DND-41 (cell line): ENCODE data around the gene RGS7.

Experiments used
- ATAC-seq: fragments of 200-7000 bp; cut with Tn5 transposase; 3 replicates; pipeline ENCODE4 v1.9.1; 2021; ENCODE audit warnings: low read depth; ENCODE audit not compliant: insufficient read depth
- DNase-seq: peaks from one replicate; pipeline ENCODE4 v3.0.0-alpha.2; 2020
- H2AFZ ChIP-seq: 2 replicates; pipeline ENCODE4 v1.6.0; 2012; ENCODE audit warnings: low read depth, low read length
- H3K27ac ChIP-seq: 2 replicates; pipeline ENCODE4 v1.5.1; 2012; ENCODE audit warnings: low read length, inconsistent platforms
- H3K27me3 ChIP-seq: fragments of 200-600 bp; sonication (generic); 2 replicates; pipeline ENCODE4 v1.6.0; 2012; ENCODE audit warnings: low read length, mild to moderate bottlenecking, inconsistent platforms; ENCODE audit not compliant: insufficient read depth, poor library complexity
- H3K36me3 ChIP-seq: 2 replicates; pipeline ENCODE4 v1.5.1; 2012; ENCODE audit warnings: low read length, inconsistent platforms; ENCODE audit not compliant: insufficient read depth
- H3K4me1 ChIP-seq: 2 replicates; pipeline ENCODE4 v1.5.1; 2012; ENCODE audit warnings: mild to moderate bottlenecking, low read length; ENCODE audit not compliant: insufficient read depth
- H3K4me2 ChIP-seq: 2 replicates; pipeline ENCODE4 v1.6.0; 2012; ENCODE audit warnings: mild to moderate bottlenecking, moderate library complexity, low read length, inconsistent platforms; ENCODE audit not compliant: insufficient read depth
- H3K4me3 ChIP-seq, 2 experiments: fragments of 200-600 bp in 1 of 2; shearing (Covaris generic) in 1 of 2; 2 replicates each; pipeline ENCODE4 v1.5.1; 2012 to 2016; ENCODE audit warnings: inconsistent platforms in 2 of 2, low read length in 2 of 2, mild to moderate bottlenecking in 2 of 2, low read depth in 1 of 2, moderate library complexity in 1 of 2
- H3K79me2 ChIP-seq: 2 replicates; pipeline ENCODE4 v1.6.0; 2012; ENCODE audit warnings: low read length, inconsistent platforms; ENCODE audit not compliant: insufficient read depth
- H3K9ac ChIP-seq: 2 replicates; pipeline ENCODE4 v1.6.0; 2012; ENCODE audit warnings: low read depth, mild to moderate bottlenecking, inconsistent platforms, low read length, moderate library complexity
- H3K9me3 ChIP-seq: 2 replicates; pipeline ENCODE4 v1.5.1; 2012; ENCODE audit warnings: low read length, moderate library complexity, mild to moderate bottlenecking, inconsistent platforms; ENCODE audit not compliant: insufficient read depth, severe bottlenecking
- H4K20me1 ChIP-seq: 2 replicates; pipeline ENCODE4 v1.6.0; 2012; ENCODE audit warnings: low read length; ENCODE audit not compliant: insufficient read depth
- CTCF ChIP-seq: IDR thresholded peaks from 2 replicates; pipeline ENCODE4 v1.5.1; 2012; ENCODE audit warnings: borderline replicate concordance, low read length, moderate library complexity, mild to moderate bottlenecking; ENCODE audit not compliant: poor library complexity, severe bottlenecking; ENCODE audit errors: extremely low read depth
- EZH2 ChIP-seq: IDR thresholded peaks from 3 replicates; pipeline ENCODE4 v1.6.1; 2012; ENCODE audit warnings: borderline replicate concordance, low read depth, mild to moderate bottlenecking, moderate library complexity, low read length, inconsistent platforms; ENCODE audit not compliant: severe bottlenecking

RGS7 gene

GRCh38 chr1:241139047-241139446 lies 218.0 kb downstream of the RGS7 start:
- H3K27me3 ChIP-seq = no peaks in the 10 kb centered on the region
- no peak overlapping the region for H3K9ac ChIP-seq
- DNase-seq (no peak), ATAC-seq (no peak)
- H3K4me1 ChIP-seq = no peaks in the 10 kb centered on the region
- no peak overlapping the region for H3K27ac ChIP-seq
- no peak overlapping the region for H3K4me2 ChIP-seq
- no peak overlapping the region for H3K4me3 ChIP-seq
- H3K9me3 ChIP-seq = no peaks in the 10 kb centered on the region
- no peaks in the 10 kb centered on the region for H4K20me1 ChIP-seq
- no peaks in the 10 kb centered on the region for H3K79me2 ChIP-seq
- no peak for TF ChIP-seq EZH2
- no peak for TF ChIP-seq CTCF
- H2AFZ ChIP-seq = no peak overlapping the region
- no peaks in the 10 kb centered on the region for H3K36me3 ChIP-seq

DNA sequence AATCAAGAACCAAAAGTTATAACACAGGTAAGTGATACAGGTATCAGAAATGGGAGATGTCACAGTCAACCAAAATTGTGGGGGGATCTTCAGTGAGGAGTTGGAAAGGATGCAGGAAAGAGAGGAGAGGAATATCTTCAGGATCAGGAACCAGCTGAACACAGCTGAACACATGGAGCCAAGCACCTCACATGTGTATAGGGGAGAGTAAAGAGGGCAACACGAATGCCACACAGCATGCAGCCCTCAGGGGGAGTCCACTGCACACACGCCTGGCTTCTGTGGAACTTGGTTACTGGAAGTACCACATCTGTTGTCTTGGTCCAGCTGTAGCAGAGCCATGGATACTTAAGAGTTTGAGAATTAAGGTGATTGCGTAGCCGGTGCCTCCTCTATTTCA lies 218.8 kb downstream of the RGS7 start:
- Histone ChIP-seq H3K79me2 (no peaks in the 10 kb centered on the region), H3K9me3 (no peaks in the 10 kb centered on the region), H4K20me1 (no peaks in the 10 kb centered on the region), H3K4me2 (no peak overlapping the region), H3K4me3 (no peak overlapping the region), H3K36me3 (no peaks in the 10 kb centered on the region), H3K4me1 (no peaks in the 10 kb centered on the region), H3K9ac (no peak overlapping the region), H3K27ac (no peak overlapping the region), H3K27me3 (no peaks in the 10 kb centered on the region), H2AFZ (no peak overlapping the region)
- TF ChIP-seq EZH2 (no peak), CTCF (no peak)
- ATAC-seq (no peak), DNase-seq (no peak)

DNA sequence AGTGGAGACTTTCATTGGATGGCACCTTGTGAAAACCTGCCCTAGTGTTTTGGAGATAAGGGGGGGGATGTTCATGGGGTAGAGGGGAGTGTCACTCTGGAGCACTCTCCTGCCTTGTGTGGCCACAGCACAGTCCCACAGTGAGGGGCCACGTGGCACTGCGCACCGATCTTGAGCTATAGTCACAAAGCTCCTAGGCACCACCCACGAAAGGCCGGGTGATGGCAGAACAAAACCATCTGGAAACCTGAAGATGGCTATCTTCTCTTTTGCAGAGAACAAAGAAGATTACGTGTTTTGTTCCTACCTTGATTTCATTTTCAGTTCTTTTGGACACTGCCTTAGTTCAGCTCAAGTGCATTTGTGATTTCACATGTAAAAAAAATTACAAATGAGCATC lies 220.6 kb downstream of the RGS7 start:
- H3K4me1 ChIP-seq = no peaks in the 10 kb centered on the region
- H4K20me1 ChIP-seq = no peaks in the 10 kb centered on the region
- H3K4me3 ChIP-seq = no peak overlapping the region
- no peak overlapping the region for H3K9ac ChIP-seq
- H3K27ac ChIP-seq = no peak overlapping the region
- H3K27me3 ChIP-seq = no peaks in the 10 kb centered on the region
- no peak overlapping the region for H2AFZ ChIP-seq
- H3K36me3 ChIP-seq = no peaks in the 10 kb centered on the region
- no peak for DNase-seq
- no peak overlapping the region for H3K4me2 ChIP-seq
- no peaks in the 10 kb centered on the region for H3K9me3 ChIP-seq
- ATAC-seq = no peak
- TF ChIP-seq EZH2 (no peak), CTCF (no peak)
- H3K79me2 ChIP-seq = no peaks in the 10 kb centered on the region

DNA sequence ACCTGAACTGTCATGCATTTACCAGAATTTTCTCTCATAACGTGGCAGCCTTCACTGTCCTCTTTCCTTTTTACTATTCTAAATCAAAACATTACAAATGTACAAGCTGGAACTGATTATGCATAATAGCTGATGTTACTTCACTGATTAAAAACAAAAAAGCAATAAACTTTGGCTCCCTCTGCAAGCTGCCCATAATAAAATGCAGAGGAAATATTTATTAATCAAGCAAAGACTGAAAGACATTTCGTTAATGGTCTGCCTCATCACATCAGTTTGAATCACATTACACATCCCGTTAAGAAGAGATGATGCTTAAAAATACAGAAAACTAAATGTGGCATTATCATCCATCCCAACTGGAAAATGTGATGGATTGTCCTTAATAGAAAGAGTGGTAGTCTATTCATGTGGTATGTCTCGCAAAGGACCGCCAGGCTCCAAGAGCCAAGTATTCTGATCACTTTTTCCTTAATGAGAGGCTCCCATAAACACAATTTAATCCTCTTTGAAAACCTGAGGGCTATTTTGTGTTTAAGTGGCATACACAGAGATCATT lies 225.3 kb downstream of the RGS7 start:
- Histone ChIP-seq H3K4me3 (no peak overlapping the region), H3K9ac (no peak overlapping the region), H3K27ac (no peak overlapping the region), H2AFZ (no peak overlapping the region), H3K27me3 (no peaks in the 10 kb centered on the region), H3K4me1 (no peaks in the 10 kb centered on the region), H3K9me3 (no peaks in the 10 kb centered on the region), H3K4me2 (no peak overlapping the region), H3K36me3 (no peaks in the 10 kb centered on the region), H3K79me2 (no peaks in the 10 kb centered on the region), H4K20me1 (no peaks in the 10 kb centered on the region)
- DNase-seq = no peak
- TF ChIP-seq CTCF (no peak), EZH2 (no peak)
- ATAC-seq = no peak
